ENCODE data around the gene PPM1N.

Gene PPM1N, protein sequence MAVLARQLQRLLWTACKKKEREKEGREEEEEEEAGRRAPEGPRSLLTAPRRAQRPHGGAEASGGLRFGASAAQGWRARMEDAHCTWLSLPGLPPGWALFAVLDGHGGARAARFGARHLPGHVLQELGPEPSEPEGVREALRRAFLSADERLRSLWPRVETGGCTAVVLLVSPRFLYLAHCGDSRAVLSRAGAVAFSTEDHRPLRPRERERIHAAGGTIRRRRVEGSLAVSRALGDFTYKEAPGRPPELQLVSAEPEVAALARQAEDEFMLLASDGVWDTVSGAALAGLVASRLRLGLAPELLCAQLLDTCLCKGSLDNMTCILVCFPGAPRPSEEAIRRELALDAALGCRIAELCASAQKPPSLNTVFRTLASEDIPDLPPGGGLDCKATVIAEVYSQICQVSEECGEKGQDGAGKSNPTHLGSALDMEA

DNA sequence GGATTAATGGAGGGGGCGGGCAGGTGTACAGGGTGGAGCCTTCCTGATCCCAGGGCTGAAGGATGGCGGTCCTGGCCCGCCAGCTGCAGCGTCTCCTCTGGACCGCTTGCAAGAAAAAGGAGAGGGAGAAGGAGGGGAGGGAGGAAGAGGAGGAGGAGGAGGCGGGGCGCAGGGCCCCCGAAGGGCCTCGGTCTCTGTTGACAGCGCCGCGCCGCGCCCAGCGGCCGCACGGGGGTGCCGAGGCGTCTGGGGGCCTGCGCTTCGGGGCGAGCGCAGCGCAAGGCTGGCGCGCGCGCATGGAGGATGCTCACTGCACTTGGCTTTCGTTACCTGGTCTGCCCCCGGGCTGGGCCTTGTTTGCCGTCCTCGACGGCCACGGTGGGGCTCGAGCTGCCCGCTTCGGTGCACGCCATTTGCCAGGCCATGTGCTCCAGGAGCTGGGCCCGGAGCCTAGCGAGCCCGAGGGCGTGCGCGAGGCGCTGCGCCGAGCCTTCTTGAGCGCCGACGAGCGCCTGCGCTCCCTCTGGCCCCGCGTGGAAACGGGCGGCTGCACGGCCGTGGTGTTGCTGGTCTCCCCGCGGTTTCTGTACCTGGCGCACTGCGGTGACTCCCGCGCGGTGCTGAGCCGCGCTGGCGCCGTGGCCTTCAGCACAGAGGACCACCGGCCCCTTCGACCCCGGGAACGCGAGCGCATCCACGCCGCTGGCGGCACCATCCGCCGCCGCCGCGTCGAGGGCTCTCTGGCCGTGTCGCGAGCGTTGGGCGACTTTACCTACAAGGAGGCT is at the start of gene PPM1N:
PPM1N (plus strand) TSS at position 33 of the 785 bp plus-strand sequence; CDS start at position 63, 30 bp downstream.
- peak; percentile 80 for DNase-seq

DNA sequence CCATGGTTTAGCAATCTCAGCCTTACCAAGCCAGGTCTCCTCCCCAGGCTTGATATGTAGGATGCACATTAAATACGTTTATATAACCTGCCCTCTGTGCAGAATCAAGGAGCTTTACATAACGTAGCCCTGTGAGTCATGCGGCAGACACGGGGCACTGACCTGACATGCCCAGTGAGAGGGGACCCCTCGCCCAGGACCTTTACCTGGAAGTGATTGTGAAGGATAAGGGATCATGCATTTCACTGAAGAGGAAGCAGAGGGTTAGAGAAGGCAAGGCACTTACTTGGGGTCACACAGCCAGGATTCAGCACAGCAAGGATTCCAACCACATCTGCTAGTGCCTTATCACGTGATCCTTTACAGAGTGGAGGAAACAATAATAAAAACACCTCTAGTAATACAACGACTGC is 49.4 kb upstream of the PPM1N start:
- no peak for DNase-seq

DNA sequence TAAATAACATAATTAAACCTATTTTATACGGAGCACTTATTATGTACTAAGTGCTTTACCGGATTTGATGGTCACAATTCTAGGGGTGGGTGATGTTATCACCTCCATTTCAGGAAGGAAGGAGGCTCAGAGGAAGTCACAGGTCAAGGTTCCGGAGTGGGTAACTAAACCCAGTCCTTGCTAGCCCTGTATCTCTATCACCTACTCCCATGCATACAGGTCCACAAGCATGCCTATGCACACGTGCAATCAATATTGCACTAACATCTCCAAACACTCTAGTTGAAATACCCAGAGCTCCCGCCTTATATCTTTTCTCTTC is 48.3 kb upstream of the PPM1N start:
- peak; percentile 57 for DNase-seq

DNA sequence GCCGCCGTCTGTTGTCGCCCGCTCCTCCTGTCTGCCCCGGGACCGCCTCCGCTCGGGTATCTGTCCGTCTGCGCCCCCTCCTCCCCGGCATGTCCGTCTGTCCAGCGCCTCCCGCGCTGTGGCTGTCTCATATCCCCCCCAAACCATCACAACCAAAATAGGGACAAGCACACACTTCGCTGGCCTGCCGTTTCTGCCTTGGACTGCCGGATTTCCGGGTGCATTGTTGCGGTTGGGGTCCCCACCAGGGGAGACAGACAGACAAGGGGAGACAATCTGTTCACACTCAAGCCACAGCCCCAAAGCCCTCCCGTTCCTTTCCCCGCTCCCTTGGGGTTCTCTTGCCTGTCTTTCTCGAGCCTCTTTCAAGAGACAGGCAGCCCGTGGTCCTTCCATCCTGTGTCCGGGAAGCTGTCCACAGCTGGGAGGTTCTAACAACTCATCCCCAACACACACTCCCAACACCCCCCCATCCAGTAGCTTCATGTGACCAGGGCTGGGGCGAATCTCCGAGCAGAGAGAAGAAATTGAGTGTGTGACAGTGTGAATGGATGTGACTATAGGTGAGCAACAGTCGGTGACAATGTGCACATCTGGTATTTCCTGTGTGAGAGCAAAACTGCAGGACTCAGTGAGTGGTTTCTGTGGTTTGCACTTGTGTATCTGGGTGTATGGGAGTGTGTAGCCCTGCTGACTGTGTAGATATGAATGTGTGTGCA is 47.0 kb upstream of the PPM1N start:
- DNase-seq: peak; percentile 56

DNA sequence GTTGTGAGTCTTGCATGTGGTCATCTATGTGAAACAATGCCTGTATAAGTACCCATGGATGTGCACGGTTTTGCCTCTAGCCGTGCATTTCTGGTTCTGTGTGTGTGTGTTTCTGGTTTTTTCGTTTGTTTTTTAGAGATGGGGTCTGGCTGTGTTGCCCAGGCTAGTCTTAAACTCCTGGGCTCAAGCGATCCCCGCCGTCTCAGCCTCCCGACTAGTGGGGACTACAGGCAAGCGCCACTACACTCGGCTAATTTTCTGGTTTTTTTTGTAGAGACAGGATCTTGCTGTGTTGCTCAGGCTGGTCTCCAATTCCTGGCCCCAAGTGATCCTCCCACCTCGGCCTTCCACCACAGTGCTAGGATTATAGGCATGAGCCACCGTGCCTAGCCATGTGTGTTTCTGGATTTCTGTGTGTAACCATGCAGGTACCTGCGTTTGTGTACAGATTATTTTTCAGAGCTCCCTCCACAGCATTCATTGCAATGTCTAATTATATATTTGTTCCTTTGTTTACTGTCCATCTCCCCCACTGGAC is 46.3 kb upstream of the PPM1N start:
- no peak for DNase-seq

DNA sequence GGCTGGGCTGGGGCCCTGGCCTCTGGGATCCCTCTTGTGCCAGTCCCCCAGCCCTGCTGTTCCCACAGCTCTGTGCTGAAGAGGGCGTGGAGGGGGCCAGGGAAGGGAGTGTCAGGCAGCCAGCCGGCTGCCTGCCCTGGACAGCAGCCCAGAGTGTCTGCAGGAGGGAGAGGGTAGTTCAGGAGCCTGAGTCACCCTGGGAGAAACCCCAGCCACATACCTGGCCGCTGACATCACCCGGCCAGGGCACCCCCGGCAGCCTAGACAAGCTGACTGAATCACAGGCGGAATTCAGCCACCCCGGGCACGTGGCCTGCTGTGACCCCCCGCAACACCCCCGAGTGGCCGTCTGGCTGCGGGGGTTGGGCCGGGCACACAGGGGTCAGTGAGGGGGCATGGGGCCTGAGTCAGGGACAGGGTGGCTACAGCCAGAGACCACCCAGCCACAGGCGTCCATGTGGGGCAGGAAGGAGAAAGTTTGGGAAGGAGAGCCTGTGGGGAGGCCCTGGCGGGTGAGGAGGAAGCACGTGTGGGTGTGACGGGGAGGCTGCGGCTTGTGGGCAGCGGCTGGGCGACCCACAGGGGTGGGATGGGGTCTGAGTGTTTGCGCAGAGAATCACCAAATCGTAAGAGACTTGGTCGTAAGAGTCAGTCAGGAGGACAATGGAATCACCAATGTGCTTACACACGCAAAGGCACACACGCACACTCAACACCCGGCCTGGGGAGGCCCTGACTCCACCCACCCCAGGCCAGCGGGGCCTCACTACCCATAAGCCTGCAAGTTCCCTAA is 42.3 kb upstream of the PPM1N start:
- DNase-seq: peak; percentile 80

DNA sequence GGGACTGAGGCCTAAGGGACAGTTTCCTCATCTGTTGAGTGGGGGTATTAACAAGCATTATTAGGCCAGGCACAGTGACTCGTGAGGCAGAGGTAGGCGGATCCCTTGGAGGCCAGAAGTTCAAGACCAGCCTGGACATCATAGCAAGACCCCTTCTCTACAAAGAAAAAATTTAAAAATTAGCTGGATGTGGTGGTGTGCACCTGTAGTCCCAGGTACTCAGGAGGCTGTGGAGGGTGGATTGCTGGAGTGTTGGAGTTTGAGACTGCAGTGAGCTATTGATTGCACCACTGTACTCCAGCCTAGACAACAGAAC is 41.8 kb upstream of the PPM1N start:
- no peak for DNase-seq

DNA sequence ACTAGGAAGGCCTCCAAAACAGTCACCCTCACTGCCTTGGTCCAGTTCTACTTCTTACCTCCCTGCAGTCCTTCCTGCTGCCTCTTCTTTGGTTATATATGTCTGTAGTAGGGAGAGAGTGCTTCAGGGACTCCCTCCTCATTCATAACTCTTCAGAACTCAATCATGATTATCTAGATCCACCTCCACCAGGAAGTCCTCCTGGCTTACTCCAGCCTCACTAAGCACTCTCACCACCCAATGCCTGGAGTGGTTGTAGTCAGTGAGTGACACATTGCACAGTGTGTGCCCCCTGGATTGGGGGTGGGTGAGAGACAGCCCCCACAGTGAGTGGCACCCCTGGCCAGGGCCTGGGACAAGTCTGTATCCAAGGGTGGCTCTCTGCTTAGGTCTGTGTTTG is 40.5 kb upstream of the PPM1N start:
- no peak for DNase-seq

DNA sequence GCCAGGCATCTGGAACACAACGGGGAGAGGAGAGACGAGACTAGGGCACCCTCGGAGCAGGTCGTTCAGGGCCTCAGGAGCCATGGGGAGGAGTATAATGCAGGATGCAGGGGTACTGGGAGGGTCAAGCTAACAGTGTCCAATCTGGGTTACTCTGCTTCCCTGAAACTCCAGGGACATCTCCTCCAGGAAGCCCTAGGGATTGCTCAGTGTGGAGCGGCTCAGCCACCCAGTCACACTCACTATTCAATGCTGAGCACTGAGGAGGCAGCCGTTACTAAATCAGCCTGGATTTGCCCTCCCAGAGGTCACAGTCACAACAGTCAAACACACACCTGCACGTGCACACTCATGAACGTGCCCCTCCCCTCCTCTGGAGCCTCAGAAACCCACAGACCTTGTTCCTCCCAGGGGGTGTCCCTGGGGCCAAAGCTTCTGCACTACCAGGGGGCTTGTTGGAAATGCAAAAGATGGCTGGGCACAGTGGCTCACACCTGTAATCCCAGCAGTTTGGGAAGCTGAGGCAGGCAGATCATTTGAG is 37.4 kb upstream of the PPM1N start:
- no peak for DNase-seq

DNA sequence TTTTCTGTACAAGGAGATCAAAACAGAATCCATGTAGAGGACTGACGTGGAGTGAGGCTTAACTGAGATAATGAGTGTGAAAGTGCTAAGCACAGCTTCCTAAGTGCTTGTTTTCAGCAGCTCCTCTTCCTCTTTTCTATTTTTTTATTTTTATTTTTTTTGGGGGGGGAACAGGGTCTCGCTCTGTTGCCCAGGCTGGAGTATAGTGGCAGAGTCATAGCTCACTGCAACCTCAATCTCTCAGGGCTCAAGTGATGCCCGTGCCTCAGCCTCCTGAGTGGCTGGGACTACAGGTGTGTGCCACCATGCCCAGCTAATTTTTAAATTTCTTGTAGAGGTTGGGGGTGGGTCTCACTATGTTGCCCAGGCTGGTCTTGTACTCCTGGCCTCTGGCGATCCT is 36.1 kb upstream of the PPM1N start:
- no peak for DNase-seq

DNA sequence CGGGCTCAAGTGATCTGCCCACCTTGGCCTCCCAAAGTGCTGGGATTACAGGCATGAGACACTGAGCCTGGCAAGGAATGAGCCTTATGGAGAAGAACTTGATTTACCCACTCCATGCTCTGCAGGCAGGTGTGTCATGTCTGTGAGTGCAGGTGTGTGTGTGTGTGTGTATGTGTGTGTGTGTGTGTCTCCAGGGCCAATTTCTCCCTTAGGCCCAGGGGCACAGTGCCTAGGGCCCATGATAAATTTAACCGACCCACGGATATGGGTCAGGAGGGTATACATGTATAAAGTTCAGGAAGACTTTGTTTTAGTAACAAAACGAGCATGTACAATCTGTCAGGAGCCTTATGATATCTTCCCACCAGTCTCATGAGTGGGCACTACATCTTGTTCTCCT is 35.0 kb upstream of the PPM1N start:
- no peak for DNase-seq

DNA sequence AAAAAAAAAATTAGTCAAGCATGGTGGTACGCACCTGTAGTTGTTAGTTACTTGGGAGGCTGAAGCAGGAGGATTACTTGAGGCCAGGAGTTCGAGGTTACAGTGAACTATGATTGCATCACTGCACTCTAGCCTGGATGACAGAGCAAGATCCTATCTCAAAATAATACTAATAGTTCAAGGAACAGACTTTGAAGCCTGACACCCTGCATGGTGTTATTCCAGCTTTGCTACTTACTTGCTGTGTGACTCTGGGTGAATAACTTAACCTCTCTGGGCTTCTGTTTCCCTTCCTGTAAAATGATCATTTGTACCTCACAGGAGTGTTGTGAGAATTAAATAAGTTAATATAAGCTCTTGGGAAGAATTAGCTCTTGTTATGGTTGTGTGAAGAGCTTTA is 34.0 kb upstream of the PPM1N start:
- DNase-seq: no peak

DNA sequence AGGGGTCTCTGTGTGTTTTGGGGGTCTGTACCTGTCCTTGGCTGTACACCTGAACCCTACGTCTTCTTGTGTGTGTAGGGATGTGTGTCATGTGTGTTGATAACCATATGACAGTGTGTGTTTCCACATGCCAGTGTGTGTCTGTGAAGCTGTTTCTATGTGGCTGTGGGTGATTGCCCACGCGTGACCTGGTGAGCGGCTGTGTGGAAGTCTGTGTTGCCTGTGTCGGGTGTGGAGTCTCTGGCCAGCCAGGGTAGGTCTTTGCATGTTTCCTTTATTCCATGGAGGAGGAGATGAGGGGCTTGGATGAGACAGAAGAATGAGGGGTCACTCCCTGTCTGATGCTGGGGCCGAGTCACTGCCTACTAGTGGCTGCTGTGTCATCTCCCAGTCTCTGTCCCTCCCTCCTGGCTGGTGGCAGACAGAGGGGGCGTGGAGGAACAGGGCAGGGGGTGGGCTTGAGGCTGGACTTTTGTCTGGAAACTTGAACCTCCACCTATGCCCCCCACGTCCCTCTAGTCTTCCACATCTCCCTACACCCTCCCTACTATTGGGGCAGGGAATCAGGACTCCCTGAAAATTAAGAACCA is 33.3 kb upstream of the PPM1N start:
- no peak for DNase-seq

DNA sequence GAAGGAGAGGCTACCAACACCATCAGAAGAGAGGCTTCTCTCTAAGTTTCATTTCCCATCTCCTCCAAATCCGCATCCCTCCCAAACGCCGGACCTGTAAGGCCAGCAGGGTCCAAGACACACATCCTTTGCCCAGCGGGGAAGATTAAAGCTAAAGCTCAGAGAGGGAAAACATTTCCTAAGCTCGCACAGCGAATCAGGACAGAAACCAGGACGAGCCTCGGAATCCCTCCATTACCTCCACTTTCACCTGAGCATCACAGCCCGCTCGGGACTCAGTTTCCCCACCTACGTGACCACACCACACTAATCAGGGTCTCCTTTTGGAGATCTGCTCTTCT is 31.2 kb upstream of the PPM1N start:
- no peak for DNase-seq

DNA sequence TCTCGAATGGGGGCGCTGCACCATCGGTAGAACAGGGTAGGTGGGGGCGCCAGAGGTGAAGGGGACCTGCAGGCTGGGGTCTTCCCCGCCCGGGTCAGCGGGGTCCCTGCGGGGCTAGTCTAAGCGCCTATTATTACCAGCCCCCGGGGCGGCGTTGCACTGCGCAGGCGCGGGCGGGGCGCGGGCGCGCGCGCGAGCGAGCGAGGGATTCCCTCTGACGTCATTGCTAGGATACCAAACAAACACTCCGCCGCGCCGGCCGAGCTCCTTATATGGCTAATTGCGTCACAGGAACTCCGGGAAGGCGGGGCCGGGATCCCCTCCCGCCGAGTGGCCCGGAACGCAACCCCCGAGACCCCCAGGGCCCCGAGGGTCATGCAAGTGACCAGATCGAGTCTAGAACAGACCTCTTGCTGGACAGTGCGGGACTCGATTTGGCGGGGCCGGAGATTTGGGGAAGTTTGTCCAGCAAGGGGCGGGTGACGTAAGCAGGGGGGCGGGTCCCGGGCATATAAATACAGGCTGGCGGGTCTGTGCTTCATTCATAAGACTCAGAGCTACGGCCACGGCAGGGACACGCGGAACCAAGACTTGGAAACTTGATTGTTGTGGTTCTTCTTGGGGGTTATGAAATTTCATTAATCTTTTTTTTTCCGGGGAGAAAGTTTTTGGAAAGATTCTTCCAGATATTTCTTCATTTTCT is 30.6 kb upstream of the PPM1N start, which contains the start of gene FOSB:
FOSB (plus strand) TSS at position 541 of the 703 bp plus-strand sequence. CDS start 591 bp downstream, outside the sequence.
- DNase-seq: peak; percentile 99

DNA sequence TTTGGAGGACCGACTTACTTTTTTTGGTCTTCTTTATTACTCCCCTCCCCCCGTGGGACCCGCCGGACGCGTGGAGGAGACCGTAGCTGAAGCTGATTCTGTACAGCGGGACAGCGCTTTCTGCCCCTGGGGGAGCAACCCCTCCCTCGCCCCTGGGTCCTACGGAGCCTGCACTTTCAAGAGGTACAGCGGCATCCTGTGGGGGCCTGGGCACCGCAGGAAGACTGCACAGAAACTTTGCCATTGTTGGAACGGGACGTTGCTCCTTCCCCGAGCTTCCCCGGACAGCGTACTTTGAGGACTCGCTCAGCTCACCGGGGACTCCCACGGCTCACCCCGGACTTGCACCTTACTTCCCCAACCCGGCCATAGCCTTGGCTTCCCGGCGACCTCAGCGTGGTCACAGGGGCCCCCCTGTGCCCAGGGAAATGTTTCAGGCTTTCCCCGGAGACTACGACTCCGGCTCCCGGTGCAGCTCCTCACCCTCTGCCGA is 30.0 kb upstream of the PPM1N start:
- peak; percentile 42 for DNase-seq

DNA sequence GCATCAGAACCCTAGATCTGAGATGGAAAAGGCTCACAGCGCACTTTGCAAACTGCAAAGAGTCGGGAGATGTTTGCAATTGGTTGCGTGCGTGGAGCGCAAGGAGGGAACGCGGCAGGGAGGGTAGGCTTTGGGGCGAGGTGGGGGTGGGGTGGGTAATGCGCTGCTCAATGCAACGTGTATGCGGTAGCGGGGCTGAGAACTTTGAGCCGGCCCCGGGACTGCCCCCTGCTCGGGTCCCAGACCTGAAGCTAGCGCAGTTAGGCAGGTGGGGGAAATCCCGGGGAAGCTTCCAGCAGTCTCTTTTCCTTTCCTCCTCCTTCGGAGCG is 29.5 kb upstream of the PPM1N start:
- peak; percentile 60 for DNase-seq

DNA sequence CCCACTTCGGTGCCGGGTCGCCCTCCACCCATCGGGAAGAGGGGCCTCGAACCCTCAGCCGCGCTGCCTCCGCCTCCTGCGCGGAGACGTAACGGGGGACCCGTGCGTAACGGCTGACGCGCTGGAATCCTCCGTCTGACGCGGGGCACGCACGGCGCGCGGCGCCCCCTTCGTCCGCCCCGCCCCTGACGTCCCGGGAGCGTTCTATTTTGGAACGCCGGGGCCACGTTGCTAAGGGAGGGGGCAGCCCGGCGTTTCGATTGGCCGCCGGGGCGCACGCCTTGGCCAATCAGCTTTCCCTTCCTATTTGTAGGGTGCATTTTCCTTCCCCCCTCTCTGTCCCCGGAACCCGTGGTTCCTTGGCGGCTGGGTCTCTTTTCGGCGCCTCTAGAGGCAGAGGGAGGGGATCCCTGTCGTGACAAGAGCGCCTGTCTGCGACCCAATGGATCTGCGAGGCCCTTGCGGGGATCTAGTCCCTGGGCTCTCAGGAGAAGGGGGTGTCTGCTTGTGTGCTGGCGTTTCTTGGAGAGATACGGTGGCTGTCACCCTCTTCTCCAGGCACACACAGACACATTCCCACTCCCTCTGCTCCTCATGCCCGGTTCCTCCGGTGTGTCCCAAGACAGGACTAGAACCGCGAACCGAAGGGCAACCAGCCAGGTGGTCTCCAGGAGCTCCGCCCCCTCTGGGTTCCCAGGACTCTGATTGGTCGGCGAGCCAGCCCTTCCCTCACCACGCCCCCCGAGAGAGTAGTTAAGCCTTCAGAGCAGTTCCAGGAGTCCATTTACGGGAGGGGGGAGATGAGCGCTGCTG is 28.9 kb upstream of the PPM1N start:
- DNase-seq: peak; percentile 98

DNA sequence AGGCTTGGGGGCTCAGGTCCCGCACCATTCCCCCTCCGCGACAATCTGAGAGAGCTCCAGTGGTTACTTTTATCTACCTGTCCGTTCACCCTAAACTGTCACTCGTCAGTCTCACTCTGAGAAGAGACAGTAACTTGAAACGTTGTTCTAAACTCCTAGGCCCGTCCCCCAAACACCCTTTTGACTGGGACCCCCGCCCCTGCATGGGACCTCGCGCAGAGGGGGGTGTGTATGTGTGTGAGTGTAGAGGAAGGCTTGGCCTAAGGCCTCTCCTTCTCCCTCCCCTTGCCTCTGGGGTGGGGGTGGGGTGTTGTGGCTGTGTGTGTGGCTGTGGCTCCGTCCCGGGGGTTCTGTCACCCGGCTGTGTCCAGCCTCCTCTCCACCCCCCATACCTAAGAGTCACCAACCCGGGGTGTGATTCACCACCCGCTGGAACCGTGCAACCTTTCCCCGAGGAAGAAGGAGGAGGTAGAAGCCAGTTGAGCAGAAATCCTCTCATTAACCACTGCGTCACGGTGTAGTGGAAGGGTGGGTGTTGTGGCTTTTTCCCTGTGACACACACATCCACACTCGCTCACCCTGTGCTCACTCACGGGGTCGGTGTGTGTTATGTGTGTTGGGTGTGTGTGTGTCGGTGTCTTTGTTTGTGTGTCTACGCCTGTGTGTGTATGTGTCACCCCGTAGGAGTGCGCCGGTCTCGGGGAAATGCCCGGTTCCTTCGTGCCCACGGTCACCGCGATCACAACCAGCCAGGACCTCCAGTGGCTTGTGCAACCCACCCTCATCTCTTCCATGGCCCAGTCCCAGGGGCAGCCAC is 28.1 kb upstream of the PPM1N start:
- no peak for DNase-seq

DNA sequence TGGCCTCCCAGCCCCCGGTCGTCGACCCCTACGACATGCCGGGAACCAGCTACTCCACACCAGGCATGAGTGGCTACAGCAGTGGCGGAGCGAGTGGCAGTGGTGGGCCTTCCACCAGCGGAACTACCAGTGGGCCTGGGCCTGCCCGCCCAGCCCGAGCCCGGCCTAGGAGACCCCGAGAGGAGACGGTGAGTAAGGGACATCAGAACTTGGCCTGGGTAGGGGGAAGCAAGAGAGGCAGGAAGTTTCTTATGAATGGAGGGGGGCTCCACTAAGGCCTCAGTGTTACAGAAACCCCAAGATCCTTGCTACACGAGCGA is 27.5 kb upstream of the PPM1N start:
- DNase-seq: no peak
